Esophagus muscularis mucosa (tissue), 4 donors: ENCODE results near the gene ITIH6. TPM values are rescaled to one million over a fixed set of nuclear protein-coding genes. Genes with fewer than 3 reads are reported as not detected.
A peak's percentile ranks its signal among the peaks of the same experiment; 100 is the strongest.
"Not testable (repeated sequence)": the region's sequence is repeated elsewhere in the genome, so short reads cannot be mapped to it uniquely, and the experiment has no call there.

Experiments
- DNase-seq: peaks from one replicate; pipeline ENCODE4 v3.0.0-alpha.2; 2017; ENCODE audit errors: extremely low spot score
- H3K27ac ChIP-seq, 4 donors: fragments of 200-600 bp; sonication (generic); replicated peaks in 1 of 4; 1 replicate in 3 of 4; 2 replicates in 1 of 4; pipeline ENCODE4 v1.5.1; 2016 to 2019; ENCODE audit warnings: mild to moderate bottlenecking in 1 of 4
- H3K27me3 ChIP-seq, 4 donors: fragments of 200-600 bp; sonication (generic); one replicate each; pipeline versions ENCODE4 v1.5.1 to v1.6.0; 2016 to 2019
- H3K36me3 ChIP-seq, 4 donors: fragments of 200-600 bp; sonication (generic); one replicate each; pipeline ENCODE4 v1.5.1; 2016 to 2019
- H3K4me1 ChIP-seq, 4 donors: fragments of 200-600 bp; sonication (generic); one replicate each; pipeline ENCODE4 v1.5.1; 2016 to 2019
- H3K4me3 ChIP-seq, 4 donors: fragments of 200-600 bp; sonication (generic); 1 replicate in 2 of 4; 2 replicates in 2 of 4; pipeline ENCODE4 v1.5.1; 2016 to 2019; ENCODE audit warnings: mild to moderate bottlenecking in 4 of 4, moderate library complexity in 1 of 4
- H3K9me3 ChIP-seq, 4 donors: fragments of 200-600 bp; sonication (generic); 1 replicate in 3 of 4; 2 replicates in 1 of 4; pipeline ENCODE4 v1.5.1; 2016 to 2019
- CTCF ChIP-seq, 3 experiments: fragments of 200-600 bp in 2 of 3; fragments of 450-650 bp in 1 of 3; sonication (generic) in 2 of 3; IDR thresholded peaks; one replicate each; pipeline ENCODE4 v1.5.1; 2017 to 2019; ENCODE audit warnings: antibody characterized with exemption in 3 of 3, mild to moderate bottlenecking in 2 of 3, moderate library complexity in 1 of 3
- EP300 ChIP-seq: sonication (generic); formaldehyde crosslinking; IDR thresholded peaks from one replicate; pipeline ENCODE4 v1.6.1; 2017; ENCODE audit warnings: antibody characterized with exemption
- POLR2A ChIP-seq: fragments of 450-650 bp; IDR thresholded peaks from one replicate; pipeline ENCODE4 v1.6.1; 2017; ENCODE audit warnings: antibody characterized with exemption, moderate library complexity, mild to moderate bottlenecking, low read depth
- POLR2AphosphoS5 ChIP-seq, 2 donors: sonication (generic); formaldehyde crosslinking; IDR thresholded peaks; one replicate each; pipeline ENCODE4 v1.6.1; 2017; ENCODE audit warnings: antibody characterized with exemption in 2 of 2
- WGBS: methylation state at CpG from one replicate; pipeline ENCODE4 v1.1.5; 2018; 5-methylcytosine and 5-hydroxymethylcytosine counted together
- intact Hi-C: fragments of 100-400 bp; cut with DNase I; formaldehyde crosslinking; loops from one replicate; pipeline ENCODE4 v1.15.1; 2023
- total RNA-seq, 4 donors: library from RNA; depleted of rRNA; stranded (reverse); fragments of >200 nt; gene quantifications; one replicate each; pipeline versions ENCODE4 v1.1.0 to v1.2.1, GENCODE V29; 2016

The ITIH6 gene
- total RNA-seq, 4 donors from 2014 or later, result under 0.01 TPM; not detected in 3

DNA sequence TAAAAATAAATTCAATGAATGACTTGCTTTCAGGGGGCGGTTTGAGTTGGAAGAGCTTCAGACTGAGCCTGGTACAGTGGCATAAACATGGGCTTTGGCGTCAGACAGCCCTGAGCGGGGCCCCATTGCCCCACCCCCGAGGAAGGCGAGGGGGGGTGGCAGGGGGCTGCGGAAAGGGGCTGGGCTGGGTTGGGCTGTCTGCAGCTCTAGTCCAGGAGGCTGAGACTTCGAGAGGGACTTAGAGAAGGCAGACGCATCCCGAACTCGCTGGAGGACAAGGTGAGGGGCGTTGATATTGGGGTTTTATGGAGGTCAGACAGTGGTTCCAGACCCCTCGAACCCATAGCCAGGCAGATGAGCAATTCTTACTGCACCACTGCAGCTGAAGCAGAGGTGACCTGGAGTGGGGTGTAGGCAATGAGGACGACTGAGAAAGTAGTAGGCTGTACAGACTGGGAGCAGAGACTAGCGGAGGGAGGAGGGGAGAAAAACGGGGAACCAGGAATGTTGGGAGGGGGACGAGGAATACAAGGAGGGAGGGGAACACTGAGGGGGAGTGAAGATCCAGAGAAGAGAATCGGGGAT, 9.6 kb upstream of the ITIH6 start, which contains the start of gene MAGED2:
Gene MAGED2, plus strand, starts transcription at position 222 of the 585 bp plus-strand sequence. CDS start 1,587 bp downstream, outside the sequence.
- DNase-seq, result no peak
- Histone ChIP-seq H3K27ac (peak within 1 kb of the TSS; percentile 85 to 91 (median 88)), H3K9me3 (no peaks in the 10 kb centered on the region), H3K4me1 (peaks cover 10 to 21% (median 15%) of the 10 kb centered on the region in 4 donors), H3K36me3 (peaks cover 4 to 30% (median 30%) of the 10 kb centered on the region in 4 donors), H3K4me3 (peak within 1 kb of the TSS; percentile 71 to 82 (median 75)), H3K27me3 (no peaks in the 10 kb centered on the region)
- 38% methylated on average over 17 of the region's 17 CpGs for WGBS
- TF ChIP-seq CTCF (IDR thresholded peaks at IDR 0.05) (no peak), POLR2A (no peak), POLR2AphosphoS5 (IDR thresholded peaks at IDR 0.05) (peak; percentile 17 to 77), EP300 (no peak)
- intact Hi-C loops, result loop anchor here (2.0 kb wide), 1 partner anchor 167 kb away; no protein-coding TSS in a partner anchor

GRCh38 chrX:54799046-54799445, 991 bp upstream of the ITIH6 start:
- 86% methylated on average over 2 of the region's 2 CpGs for WGBS

GRCh38 chrX:54794795-54795194, 3.3 kb downstream of the ITIH6 start:
- TF ChIP-seq POLR2A, result no peak
- TF ChIP-seq CTCF (IDR thresholded peaks at IDR 0.05), result no peak
- no peak for TF ChIP-seq EP300
- TF ChIP-seq POLR2AphosphoS5 (IDR thresholded peaks at IDR 0.05), result no peak
- no peak overlapping the region for H3K27ac ChIP-seq
- peaks cover 0 to 4% (median 0%) of the 10 kb centered on the region in 4 donors for H3K27me3 ChIP-seq
- intact Hi-C loops, result no loop called here
- H3K4me1 ChIP-seq, result no peaks in the 10 kb centered on the region
- no peaks in the 10 kb centered on the region for H3K9me3 ChIP-seq
- H3K36me3 ChIP-seq, result no peaks in the 10 kb centered on the region
- DNase-seq, result no peak
- WGBS, result 66% methylated on average over 4 of the region's 4 CpGs
- no peak overlapping the region for H3K4me3 ChIP-seq

More at GRCh38 chrX:54799046-54799445, 991 bp upstream of the ITIH6 start:
- no peaks in the 10 kb centered on the region for H3K4me1 ChIP-seq
- no peak for DNase-seq
- intact Hi-C loops, result no loop called here
- H3K36me3 ChIP-seq, result no peaks in the 10 kb centered on the region
- H3K27ac ChIP-seq, result no peak overlapping the region
- peaks cover 0 to 4% (median 0%) of the 10 kb centered on the region in 4 donors for H3K27me3 ChIP-seq
- H3K4me3 ChIP-seq, result no peak overlapping the region
- no peak for TF ChIP-seq POLR2AphosphoS5 (IDR thresholded peaks at IDR 0.05)
- TF ChIP-seq POLR2A, result no peak
- no peak for TF ChIP-seq CTCF (IDR thresholded peaks at IDR 0.05)
- TF ChIP-seq EP300, result no peak
- H3K9me3 ChIP-seq, result no peaks in the 10 kb centered on the region

DNA sequence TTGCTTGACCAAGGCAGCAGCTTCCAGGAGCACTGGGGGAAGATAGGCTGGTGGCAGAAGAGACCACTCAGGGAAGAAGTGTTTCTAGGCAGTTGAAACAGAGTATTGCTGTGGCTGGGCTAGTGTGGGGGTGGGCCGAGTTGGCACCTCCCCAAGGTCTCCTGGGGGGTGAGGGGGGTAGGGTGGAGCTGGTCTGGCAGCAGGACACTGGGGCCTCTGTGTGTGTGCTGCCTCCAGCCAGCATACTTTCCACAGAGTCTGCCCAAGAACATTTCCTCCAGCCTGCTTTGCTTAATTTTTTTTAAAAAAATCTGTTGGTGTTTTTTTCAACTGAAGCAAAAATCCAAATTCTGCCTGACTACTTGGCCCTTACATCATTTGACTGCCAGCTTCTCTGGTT, 4.0 kb downstream of the ITIH6 start:
- Histone ChIP-seq H3K4me1 (no peaks in the 10 kb centered on the region), H3K9me3 (no peaks in the 10 kb centered on the region), H3K4me3 (no peak overlapping the region), H3K27ac (no peak overlapping the region), H3K36me3 (no peaks in the 10 kb centered on the region), H3K27me3 (peaks cover 0 to 4% (median 0%) of the 10 kb centered on the region in 4 donors)
- no peak for DNase-seq
- intact Hi-C loops, result no loop called here
- TF ChIP-seq CTCF (IDR thresholded peaks at IDR 0.05) (no peak), POLR2A (no peak), EP300 (no peak), POLR2AphosphoS5 (IDR thresholded peaks at IDR 0.05) (no peak)
- 8% methylated on average over 1 of the region's 1 CpG for WGBS

- H3K4me3 ChIP-seq, intact Hi-C loops, H3K9me3 ChIP-seq, H3K4me1 ChIP-seq, H3K27me3 ChIP-seq, DNase-seq, H3K36me3 ChIP-seq, H3K27ac ChIP-seq: not testable (repeated sequence)
- 56% methylated on average over 4 of the region's 5 CpGs for WGBS
These were observed 8.7 kb downstream of the ITIH6 start for GRCh38 chrX:54789405-54789804.
